Measurements from ENCODE around the gene CD44. TPM values are rescaled to one million over a fixed set of nuclear protein-coding genes. Genes with fewer than 3 reads are reported as not detected.

Gene CD44
- total RNA-seq, 4 donors from 2014 or later, result 67.1 to 180 (median 84.8) TPM

DNA sequence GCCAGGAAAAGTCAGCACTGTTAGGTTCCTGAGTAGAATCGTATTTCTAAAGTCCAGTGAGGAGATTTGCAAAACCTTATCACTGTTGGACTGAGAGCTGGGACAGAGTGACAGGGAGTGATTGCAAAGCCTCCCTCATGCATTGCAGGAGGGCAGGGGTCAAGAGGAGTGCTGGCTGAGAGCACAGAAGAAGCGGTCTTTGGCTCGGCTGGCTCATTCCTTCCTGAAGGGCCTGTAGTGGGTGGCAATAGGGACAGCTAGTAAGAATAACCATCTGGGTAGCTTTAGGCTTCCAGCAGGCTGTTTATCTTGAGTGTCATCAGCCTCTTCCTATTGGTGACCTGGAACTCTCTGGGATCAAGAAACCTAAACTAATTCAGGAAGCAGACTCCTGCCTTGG is 53.4 kb downstream of the CD44 start:
- no peaks in the 10 kb centered on the region for H3K27me3 ChIP-seq
- TF ChIP-seq EP300 (IDR thresholded peaks at IDR 0.05), result peak in 1 of 2 donors; percentile 43
- no peak for TF ChIP-seq POLR2A (IDR thresholded peaks at IDR 0.05)
- WGBS, 2 donors, result 30 to 37% methylated on average over 3 of the region's 3 CpGs
- H3K9me3 ChIP-seq, result no peaks in the 10 kb centered on the region
- peaks cover 0 to 25% (median 7%) of the 10 kb centered on the region in 4 donors for H3K4me1 ChIP-seq
- H3K4me3 ChIP-seq, result no peak overlapping the region
- H3K27ac ChIP-seq, result peak overlapping the region in 1 of 4 donors; percentile 54
- DNase-seq (ENCODE audit: low spot score in 2 of 2), result peak in 1 of 2 donors; percentile 35
- peaks cover 0 to 25% (median 0%) of the 10 kb centered on the region in 3 donors for H3K36me3 ChIP-seq

DNA sequence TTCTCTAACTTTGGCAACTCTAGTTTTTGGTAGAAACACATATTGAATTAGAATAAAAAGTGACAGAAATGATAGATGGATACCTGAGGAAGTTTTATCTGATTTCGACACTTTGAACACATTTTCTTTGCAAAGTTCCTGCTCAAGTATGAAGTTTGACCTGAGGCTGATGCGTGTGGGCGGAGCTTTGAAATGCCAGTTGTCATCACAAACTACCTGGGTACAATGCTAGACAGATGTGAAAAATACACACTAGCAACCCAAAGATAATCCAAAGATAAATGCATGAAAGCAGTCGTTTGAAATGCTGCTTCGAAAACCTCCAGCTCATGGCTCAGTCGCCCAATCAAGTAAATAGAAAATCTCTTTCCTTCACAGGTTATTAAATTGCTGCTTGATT is 54.8 kb downstream of the CD44 start:
- H3K27me3 ChIP-seq, result no peaks in the 10 kb centered on the region
- H3K9me3 ChIP-seq, result no peaks in the 10 kb centered on the region
- TF ChIP-seq EP300 (IDR thresholded peaks at IDR 0.05), result no peak
- no peak for TF ChIP-seq POLR2A (IDR thresholded peaks at IDR 0.05)
- TF ChIP-seq, protein P1, sequence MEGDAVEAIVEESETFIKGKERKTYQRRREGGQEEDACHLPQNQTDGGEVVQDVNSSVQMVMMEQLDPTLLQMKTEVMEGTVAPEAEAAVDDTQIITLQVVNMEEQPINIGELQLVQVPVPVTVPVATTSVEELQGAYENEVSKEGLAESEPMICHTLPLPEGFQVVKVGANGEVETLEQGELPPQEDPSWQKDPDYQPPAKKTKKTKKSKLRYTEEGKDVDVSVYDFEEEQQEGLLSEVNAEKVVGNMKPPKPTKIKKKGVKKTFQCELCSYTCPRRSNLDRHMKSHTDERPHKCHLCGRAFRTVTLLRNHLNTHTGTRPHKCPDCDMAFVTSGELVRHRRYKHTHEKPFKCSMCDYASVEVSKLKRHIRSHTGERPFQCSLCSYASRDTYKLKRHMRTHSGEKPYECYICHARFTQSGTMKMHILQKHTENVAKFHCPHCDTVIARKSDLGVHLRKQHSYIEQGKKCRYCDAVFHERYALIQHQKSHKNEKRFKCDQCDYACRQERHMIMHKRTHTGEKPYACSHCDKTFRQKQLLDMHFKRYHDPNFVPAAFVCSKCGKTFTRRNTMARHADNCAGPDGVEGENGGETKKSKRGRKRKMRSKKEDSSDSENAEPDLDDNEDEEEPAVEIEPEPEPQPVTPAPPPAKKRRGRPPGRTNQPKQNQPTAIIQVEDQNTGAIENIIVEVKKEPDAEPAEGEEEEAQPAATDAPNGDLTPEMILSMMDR (IDR thresholded peaks at IDR 0.05), result no peak
- H3K36me3 ChIP-seq, result peaks cover 0 to 29% (median 0%) of the 10 kb centered on the region in 3 donors
- no peak for DNase-seq (ENCODE audit: low spot score in 2 of 2)
- no peak overlapping the region for H3K4me3 ChIP-seq
- H3K4me1 ChIP-seq, result peaks cover 0 to 25% (median 7%) of the 10 kb centered on the region in 4 donors
- WGBS, 2 donors, result 95 to 96% methylated on average over 6 of the region's 6 CpGs
- no peak overlapping the region for H3K27ac ChIP-seq

DNA sequence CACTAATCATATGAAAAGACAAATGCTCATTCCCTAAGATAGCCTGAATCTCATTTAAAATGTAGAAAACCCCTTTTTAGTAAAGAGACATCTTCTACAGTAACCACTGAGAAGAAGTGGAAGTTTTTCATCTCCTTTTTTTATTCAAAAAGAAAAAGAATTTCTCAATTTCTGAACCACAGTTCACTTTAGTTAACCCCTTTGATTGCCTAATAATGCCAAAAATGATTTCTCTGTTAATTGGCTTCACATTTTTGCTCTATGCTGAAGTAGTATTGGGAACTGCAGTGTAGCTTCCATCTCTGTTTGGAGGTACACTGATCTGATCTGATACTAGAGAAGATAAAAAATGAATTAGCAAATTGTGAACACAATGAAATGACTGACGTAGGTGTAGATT is 58.3 kb downstream of the CD44 start:
- Histone ChIP-seq H3K4me3 (no peak overlapping the region), H3K4me1 (peaks cover 0 to 7% (median 1%) of the 10 kb centered on the region in 4 donors), H3K27me3 (no peaks in the 10 kb centered on the region), H3K9me3 (no peaks in the 10 kb centered on the region), H3K36me3 (peaks cover 0 to 21% (median 0%) of the 10 kb centered on the region in 3 donors), H3K27ac (no peak overlapping the region)
- DNase-seq (ENCODE audit: low spot score in 2 of 2), result no peak
- TF ChIP-seq POLR2A (IDR thresholded peaks at IDR 0.05), result no peak
- no peak for TF ChIP-seq EP300 (IDR thresholded peaks at IDR 0.05)
- TF ChIP-seq, protein P1 (IDR thresholded peaks at IDR 0.05), result no peak
- 95 to 100% methylated on average over 1 of the region's 1 CpG for WGBS, 2 donors

DNA sequence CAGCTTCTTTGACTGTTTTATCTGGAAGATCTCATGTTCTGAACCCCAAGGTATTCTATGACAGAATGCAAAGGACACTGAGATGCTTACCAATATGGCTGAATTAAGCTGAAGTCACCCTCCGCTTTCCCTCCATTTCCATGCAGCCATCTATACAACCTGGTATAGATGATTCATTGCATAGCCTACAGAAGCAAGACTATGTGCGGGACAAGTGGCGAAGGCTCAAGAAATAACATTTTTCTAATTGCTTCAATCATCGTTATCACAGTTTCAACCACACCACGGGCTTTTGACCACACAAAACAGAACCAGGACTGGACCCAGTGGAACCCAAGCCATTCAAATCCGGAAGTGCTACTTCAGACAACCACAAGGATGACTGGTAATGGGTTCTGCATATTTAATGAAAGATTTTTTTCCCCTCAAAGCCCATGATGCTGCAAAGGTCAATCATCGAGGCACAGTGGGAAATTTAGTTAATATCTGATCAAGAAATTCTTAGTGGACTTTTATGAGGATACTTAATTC is 61.9 kb downstream of the CD44 start:
- peaks cover 0 to 38% (median 0%) of the 10 kb centered on the region in 3 donors for H3K36me3 ChIP-seq
- TF ChIP-seq POLR2A (IDR thresholded peaks at IDR 0.05), result no peak
- TF ChIP-seq EP300 (IDR thresholded peaks at IDR 0.05), result no peak
- TF ChIP-seq, protein P1 (IDR thresholded peaks at IDR 0.05), result no peak

DNA sequence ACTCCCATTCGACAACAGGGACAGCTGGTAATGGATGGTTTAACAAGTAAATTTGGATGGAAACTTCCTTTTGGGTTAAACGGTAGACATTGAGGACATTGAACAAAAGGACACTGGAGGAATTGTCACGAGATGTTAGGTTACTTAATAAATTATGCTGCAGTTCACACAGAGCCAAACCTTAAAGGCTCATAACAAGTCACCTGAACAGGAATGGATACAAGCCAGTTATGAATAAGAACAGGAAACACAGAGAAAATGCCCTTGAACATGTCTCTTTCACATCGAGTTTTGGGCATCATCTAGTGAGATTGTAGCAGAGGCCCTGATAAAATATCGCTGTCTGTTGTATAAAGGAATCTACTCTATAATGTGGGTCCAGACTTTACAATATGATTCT is 65.6 kb downstream of the CD44 start:
- no peaks in the 10 kb centered on the region for H3K4me1 ChIP-seq
- TF ChIP-seq POLR2A (IDR thresholded peaks at IDR 0.05), result no peak
- TF ChIP-seq, protein P1 (IDR thresholded peaks at IDR 0.05), result no peak
- TF ChIP-seq EP300 (IDR thresholded peaks at IDR 0.05), result no peak
- H3K36me3 ChIP-seq, result peaks cover 0 to 52% (median 0%) of the 10 kb centered on the region in 3 donors
- H3K27me3 ChIP-seq, result no peaks in the 10 kb centered on the region
- H3K27ac ChIP-seq, result no peak overlapping the region
- 88 to 92% methylated on average over 5 of the region's 5 CpGs for WGBS, 2 donors
- peaks cover 0 to 2% (median 0%) of the 10 kb centered on the region in 4 donors for H3K9me3 ChIP-seq
- DNase-seq (ENCODE audit: low spot score in 2 of 2), result no peak
- H3K4me3 ChIP-seq, result no peak overlapping the region

More for the DNA sequence above, 61.9 kb downstream of the CD44 start:
- no peaks in the 10 kb centered on the region for H3K9me3 ChIP-seq
- no peak for DNase-seq (ENCODE audit: low spot score in 2 of 2)
- H3K4me3 ChIP-seq, result no peak overlapping the region
- WGBS, 2 donors, result 96 to 99% methylated on average over 7 of the region's 7 CpGs
- no peak overlapping the region for H3K27ac ChIP-seq
- no peaks in the 10 kb centered on the region for H3K27me3 ChIP-seq
- H3K4me1 ChIP-seq, result no peaks in the 10 kb centered on the region
